T-helper 1 cell treated with Interleukin-12 subunit alpha and Interleukin-12 subunit beta and Interleukin-4 antibody, amounts not matched to agents 30 ng/mL and 1 ng/mL, for 36 hours (primary cell): ENCODE measurements around the gene CDT1. TPM values are rescaled to one million over a fixed set of nuclear protein-coding genes. Genes with fewer than 3 reads are reported as not detected.

Source experiments
- intact Hi-C: fragments of 100-400 bp; cut with micrococcal nuclease; formaldehyde crosslinking; loops from one replicate; pipeline ENCODE4 v1.15.1; 2024
- total RNA-seq: library from RNA; stranded (reverse); gene quantifications from 2 replicates; pipeline ENCODE4 v1.2.3, GENCODE V29; 2022

Gene CDT1
- total RNA-seq, 1 donor from 2014 or later: 78.9 TPM

DNA sequence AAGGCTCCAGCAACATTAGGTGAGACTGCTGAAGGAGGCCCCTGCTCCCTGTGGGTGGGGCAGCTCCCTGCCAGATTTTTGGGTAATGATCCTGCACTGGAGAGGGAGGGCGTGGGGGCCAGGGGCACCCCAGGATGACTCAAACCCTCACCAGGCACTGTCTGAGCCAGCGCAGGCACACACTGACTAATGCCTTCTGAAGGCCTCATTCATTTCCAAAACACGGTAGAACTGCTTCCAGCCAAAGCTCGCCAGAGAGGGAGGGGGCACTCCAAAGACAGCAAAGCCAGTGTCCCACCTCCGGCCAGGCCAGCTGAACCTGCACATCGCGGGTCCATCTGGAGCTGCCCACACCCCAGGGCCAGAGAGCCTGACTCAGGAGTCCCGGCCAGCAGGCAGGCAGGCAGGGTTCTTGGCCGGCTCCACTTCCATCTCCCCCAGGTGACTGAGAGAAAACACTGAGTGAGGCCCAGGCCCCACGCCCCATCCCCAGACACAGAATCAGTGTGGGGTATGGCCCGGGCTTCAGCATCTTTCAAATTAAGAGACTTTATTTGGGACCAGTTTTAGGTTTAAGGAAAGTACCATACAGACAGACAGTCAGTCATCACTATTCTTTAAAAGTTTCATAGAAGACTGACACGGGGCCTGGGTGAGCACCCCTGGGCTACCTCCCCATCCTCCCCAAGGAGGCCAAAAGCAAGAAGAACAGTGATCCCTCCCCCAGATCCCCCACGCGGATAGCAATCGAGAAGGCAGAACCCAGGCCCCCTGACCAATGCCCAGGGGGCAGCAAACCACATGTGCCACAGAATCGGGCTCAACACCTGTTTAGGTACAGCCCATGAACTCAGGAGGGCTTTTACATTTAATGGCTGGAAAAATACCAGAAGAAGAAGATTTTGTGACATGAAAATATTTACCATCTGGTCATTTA, 20.9 kb upstream of the CDT1 start:
- intact Hi-C loops: no loop called here

DNA sequence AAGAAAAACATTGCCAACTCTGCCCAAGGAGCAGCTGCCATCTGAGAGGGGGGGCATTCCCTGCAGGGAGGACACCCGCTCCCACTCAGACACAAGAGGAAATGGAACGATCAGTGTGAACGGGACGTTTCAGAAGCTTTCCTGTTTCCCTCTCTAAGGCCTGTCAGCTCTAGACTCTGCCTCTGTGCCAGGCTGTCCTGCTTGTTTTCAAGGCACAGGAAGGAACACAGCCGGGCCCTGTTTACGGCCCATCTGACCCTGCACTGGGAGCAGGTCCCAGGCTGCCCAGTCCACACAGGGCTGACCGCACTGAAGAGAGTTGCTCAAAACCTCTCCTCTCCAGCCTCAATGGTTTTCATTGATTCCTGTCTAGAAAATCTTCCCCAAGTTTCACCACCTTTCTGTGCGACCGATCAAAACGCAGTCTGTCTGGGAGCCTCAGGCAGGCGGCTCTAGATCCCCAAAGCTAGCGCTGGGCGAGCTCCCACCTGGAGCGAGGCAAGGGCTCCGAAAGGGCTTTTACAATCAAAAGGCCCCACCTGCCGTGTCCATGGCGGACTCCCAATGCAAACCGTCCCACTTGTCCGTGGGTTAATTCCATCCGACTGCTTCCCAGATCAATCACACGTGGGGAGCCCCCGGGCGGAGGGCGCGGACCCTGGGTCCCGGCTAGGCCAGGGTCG, 20.1 kb upstream of the CDT1 start:
- intact Hi-C loops: loop anchor here (1.0 kb wide), 1 partner anchor 74 kb away; the partner anchor contains the start of gene TRAPPC2L

DNA sequence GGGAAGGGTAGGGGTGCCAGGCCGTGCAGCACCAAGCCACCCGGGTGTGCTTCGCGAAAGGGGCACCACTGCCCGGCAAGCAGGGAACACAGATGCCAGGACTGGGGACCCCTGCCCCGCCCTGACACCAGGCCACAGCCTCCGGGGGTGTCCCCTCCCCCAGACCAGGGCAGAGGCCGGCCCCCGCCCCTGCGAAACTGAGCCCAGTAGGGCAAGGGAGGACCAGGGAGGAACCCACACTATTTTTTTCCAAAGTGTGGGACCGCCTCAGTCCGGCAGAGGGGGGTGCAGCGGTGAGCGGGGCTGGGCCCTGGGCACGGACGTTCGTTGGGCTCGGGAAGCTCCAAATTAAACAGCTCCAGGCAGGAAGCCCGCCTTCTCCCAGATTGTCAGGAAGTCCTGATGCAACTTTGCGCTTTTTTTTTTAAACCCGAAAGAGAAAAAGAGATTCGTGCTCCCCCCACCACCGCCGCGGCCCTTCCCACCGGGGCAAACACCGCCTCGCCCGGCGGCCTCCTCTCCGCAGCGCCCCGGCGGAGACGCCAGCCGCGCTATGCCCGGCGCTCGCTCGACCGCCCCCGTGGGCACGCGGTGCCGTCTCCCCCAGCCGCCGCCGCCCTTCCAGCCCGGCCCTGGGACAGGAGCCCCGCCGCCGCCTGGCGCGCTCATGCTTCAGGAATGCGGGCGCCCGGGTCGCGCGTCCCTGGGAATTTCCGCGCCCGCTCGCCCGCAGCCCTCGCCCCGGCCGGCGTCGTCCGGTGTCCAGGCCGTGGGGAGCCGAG, 19.3 kb upstream of the CDT1 start:
- intact Hi-C loops: loop anchor here (1.0 kb wide), 1 partner anchor 73 kb away; the partner anchor contains the start of gene TRAPPC2L

DNA sequence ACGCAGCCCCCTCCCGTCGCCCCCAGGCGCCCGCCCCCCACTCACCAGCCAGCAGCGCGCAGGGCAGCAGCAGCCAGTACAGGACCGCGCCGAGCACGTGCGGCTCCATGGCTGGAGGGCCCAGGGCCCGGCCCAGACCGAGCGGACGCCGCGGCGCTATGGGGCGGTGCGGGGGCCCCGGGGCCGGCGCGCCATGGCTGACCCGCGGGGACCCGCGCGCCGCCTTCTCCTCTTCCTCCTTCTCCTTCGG, 18.8 kb upstream of the CDT1 start:
- intact Hi-C loops: loop anchor here (1.0 to 5.0 kb wide), 6 partner anchors 18 to 331 kb away; partner anchors contain the start of genes MVD and TRAPPC2L

DNA sequence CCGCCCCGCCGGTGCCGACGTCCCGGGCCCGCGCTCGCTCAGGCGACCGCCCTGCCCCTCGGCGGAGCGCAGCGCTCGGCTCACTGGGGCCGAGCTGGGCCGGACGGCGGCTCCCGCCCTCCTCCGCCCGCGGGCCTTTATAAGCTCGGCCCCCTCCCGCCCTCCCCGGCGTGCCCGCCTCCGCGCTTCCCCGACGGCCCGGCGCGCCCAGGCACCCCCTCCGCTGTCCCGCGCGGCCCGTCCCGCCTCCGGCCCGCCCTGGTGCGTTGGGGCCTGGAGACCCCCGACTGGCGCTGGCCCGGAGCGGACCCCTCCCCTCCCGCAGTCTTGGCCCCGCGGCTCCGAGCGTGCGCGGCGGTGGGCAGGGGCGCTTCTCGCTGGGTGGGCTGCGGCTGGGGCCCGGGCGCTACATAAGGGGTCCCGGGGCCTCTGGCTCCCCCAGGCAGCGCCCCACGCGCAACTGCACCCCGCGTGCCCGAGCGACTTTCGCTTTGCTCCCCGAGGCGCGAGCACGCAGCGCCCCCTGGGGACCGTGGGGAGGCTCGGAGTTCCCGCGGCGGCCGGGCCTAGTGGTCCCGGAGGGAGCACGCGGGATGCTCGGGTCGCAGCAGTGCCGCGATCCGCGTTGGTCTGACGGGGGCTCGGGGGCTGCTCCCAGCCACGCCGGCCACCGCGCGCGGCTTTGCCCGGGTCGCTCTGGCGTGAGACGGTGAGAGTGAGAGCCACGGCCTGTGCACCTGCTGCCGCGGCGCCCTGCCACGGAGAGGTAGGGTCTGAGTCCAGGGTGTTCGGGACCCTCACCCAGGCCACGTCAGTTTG, 18.3 kb upstream of the CDT1 start, which contains the start of gene PIEZO1:
PIEZO1 (minus strand) TSS at position 115 of the 819 bp plus-strand sequence. CDS start 256 bp downstream, outside the sequence.
- intact Hi-C loops: loop anchor here (1.0 to 5.0 kb wide), 5 partner anchors 17 to 330 kb away; partner anchors contain the start of gene MVD

DNA sequence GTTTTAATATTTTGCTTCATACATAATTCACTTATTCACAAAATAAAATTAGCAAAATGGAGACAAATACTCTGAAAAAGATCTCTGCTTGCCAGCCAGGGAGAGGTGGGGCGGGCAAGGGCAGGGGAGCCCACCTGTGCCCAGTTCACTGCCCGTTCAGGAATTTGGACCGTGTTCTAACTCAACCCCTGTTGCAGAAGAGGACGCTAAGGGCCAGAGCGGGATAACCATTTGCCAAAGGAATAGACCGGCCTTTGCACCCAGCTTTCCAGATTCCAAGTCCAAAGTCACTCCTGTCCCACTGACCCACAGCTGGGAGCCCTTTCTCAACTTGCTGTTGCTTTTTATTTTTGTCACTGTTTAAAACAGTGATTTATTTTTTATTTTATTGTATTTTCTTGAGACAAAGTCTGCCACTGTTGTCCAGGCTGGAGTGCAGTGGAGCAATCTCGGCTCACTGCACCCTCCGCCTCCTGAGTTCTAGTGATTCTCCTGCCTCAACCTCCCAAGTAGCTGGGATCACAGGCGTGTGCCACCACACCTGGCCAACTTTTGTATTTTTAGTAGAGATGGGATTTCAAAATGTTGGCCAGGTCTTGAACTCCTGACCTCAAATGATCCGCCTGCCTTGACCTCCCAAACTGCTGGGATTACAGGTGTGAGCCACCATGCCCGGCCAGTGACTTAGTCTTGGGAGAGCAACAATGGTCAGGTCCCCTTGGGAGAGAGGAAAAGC, 15.8 kb upstream of the CDT1 start:
- intact Hi-C loops: loop anchor here (5.0 kb wide), 1 partner anchor 125 kb away; the partner anchor contains the start of gene MVD

DNA sequence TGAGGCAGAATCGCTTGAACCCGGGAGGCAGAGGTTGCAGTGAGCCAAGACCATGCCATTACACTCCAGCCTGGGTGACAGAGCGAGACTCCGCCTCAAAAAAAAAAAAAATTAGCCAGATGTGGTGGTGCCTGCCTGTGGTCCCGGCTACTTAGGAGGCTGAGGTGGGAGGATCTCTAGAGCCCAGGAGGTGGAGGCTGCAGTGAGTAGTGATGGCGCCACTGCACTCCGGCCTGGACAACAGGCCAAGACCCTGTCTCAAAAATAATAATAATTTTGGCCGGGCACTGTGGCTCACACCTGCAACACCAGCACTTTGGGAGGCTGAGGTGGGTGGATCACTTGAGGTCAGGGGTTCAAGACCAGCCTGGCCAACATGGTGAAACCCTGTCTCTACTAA, 14.8 kb upstream of the CDT1 start:
- intact Hi-C loops: loop anchor here (5.0 kb wide), 1 partner anchor 126 kb away; the partner anchor contains the start of gene MVD

DNA sequence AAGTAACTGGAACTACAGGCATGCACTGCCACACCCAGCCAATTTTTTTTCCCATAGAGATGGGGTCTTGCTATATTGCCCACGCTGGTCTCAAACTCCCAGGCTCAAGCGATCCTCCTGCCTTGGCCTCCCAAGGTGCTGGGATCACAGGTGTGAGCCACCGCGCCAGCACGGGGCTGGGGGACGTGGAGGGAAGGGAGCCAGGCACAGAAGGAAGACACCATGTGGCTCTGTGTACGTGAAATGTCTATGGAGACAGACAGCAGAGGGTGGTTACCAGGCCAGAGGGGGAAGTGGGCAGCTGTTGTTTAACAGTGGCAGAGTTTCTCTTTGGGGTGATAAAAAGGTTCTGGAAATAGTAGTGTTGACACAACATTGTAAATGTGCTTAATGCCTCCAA, 14.0 kb upstream of the CDT1 start:
- intact Hi-C loops: loop anchor here (5.0 kb wide), 1 partner anchor 127 kb away; the partner anchor contains the start of gene MVD

DNA sequence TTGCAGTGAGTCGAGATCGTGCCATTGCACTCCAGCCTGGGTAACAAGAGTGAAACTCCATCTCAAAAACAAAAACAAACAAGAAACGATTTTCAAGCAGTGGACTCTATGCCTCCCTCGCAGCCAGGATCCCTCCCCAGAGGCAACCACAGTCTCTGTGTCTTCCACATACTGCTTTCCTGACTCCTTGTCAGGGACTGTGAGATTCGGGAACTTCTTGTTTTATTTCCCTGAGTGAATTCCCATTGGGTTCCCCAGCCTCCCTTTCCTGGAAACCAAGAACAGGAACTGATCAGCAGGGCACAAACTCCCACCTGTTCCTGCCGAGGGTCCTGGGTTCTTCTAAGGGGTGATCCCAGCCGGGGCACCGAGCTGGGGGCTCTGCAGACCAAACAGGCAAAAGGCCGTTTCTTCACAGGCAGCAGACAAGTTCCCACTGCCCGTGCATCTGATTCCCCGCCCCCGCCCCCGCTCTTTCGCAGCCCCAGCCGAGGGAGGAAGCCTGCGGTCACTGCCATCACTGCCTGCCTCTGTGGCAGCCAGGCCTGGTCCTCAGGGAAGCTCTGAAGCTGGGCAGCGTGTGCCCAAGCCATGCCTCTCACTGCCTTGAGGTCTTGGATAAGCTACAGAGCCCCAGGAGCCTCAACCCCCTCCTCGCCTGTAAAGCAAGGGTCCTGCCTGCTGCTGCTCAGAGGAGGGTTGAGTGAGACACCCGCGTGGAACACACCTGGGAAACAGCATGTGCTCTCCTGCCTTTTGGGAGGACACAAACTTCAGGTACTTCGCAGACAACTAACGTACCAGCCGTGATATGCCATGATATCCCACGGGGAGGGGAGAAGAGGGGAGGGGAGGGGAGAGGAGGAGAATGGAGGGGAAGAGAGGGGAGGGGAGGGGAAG, 13.0 kb upstream of the CDT1 start:
- intact Hi-C loops: no loop called here

DNA sequence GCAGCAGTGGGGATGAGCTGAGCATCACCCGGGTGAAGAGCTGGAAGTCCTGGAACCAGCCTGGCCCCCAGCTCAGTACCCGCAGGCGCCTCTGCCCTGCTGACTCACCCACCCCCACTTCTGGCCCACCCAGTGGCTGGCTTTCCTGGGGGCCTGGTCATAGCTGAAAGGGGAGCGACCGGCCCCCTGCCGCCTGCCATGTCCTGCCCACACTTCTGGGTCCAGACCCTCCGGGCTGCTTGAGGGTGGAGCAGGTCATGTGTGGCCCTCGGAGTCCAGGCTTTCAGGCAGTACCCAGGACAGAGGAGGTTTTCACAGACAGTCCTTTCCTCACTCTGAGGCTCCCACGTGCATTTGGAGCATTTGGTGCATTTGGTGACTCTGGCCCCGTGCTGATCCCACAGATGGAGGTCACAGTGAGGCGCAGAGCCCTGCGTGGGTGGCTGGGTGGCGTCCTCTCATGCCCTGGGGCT, 11.5 kb upstream of the CDT1 start:
- intact Hi-C loops: no loop called here

DNA sequence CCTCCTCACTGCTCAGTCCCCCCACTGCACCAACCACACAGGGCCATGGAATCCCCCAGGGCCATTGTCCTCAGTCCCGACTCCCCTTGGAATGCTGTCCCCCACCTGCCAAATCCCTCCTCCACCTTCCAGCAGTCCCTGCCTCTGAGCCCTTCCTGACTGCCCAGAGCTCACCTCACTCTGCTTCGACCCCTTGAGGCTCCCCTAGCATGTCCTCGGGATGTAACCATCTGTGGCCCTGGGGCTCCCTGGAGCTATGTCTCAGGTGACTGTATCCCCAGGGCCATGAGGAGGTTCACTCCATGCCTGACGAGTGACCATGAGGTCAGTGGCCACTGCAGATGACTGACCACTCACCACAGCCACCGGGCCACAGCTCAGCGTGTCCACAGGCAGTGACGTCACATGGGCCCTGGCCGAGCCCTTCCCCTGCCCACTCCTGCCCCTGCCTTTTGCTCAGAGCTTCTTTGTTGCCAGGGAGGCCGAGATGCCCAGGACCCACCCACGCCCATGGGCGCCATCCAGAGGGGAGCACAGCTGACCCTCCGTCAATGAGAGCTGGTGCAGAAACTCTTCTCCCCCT, 10.8 kb upstream of the CDT1 start:
- intact Hi-C loops: no loop called here

DNA sequence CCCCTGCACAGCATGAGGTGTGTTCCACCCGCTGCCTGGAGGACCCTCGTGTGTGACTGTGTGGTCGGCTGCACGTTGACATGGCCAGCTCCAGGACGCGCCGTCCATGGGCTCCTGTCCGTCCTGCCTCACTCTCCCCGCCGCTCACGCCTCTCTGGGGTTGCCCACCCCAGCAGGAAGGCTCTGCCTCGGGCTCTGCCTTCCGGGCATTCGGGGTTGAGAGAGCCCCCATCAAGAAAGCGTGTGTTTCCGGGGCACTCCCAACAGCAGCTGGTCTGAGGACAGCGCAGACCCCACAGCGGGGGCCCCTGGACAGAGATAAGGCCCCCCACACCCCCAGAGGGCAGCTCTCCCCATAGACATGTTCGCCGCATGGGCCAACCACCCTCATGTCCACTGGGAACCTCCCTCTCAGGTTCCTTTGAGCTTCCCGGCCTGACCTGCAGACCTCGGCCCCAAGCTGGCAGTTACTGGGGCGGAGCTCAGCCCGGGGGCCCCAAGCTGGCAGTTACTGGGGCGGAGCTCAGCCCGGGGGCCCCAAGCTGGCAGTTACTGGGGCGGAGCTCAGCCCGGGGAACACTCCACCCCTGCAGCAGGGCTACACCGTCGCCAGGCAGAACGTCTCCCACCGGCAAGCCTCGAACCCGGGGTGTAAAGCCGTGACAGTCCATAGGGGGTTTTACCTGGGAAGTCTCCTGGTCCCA, 10.2 kb upstream of the CDT1 start:
- intact Hi-C loops: no loop called here

DNA sequence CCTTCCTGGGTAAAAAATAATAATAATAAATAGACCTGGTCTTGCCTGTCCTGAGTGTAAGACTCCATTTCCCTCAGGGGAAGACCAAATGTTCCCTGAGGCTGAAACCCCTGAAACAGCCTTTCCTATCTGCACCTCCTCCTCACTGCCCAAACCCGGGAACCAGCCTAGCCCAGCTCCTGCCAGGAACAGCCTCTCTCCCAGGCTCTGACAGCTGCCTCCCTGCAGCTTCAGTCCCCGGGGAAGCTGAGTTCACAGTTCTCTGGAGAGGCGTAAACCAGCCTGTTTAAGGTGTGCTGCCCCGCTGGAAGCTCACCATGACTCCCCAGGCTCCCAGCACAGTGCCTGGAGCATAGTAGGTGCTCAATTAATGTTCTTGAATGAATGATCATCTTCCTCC, 7.3 kb upstream of the CDT1 start:
- intact Hi-C loops: no loop called here

DNA sequence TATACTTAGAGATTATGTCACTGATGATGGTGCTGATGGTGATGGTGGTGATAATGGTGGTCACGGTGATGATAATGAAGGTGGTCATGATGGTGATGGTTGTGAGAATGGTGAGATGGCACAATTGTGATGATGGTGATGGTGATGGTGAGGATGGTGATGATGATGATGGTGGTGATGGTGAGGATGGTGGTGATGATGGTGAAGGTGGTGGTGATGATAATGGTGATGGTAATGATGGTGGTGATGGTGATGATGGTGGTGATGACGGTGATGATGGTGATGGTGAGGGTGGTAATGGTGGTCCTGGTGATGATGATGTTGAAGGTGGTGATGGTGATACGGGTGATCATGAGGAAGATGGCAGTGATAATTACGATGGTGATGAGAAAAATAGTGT, 5.5 kb upstream of the CDT1 start:
- intact Hi-C loops: no loop called here

DNA sequence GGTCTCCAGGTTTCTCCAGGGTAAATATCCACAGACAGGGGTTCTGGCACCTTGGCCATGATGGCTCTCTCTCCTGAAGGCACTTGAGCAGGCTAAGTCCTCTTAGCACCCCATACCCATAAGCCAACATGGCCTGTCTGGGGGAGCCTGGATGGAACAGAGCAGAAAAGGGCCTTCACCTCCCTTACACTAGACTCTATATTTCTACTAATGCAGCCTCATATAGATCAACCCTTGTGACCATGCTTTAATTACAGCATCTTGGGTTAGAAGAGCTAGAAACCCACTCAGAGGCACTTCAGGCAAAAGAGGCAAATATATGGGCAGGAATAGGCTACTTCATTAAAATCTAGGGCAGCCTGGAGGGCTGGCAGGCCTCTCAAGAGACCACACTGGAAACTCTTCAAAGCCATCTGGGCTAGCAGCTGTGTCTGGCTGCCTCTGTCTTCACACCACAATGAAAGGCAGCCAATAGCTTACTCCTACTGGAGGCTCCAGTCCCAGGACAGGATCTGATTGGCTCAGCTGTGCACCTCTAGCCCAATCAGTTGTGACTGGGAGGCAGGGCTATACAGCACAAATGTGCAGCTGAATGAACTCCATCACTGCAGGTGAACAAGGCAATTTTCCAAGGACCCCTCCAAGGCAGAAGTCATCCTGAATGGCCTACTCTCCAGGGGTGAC, 4.7 kb upstream of the CDT1 start:
- intact Hi-C loops: no loop called here

DNA sequence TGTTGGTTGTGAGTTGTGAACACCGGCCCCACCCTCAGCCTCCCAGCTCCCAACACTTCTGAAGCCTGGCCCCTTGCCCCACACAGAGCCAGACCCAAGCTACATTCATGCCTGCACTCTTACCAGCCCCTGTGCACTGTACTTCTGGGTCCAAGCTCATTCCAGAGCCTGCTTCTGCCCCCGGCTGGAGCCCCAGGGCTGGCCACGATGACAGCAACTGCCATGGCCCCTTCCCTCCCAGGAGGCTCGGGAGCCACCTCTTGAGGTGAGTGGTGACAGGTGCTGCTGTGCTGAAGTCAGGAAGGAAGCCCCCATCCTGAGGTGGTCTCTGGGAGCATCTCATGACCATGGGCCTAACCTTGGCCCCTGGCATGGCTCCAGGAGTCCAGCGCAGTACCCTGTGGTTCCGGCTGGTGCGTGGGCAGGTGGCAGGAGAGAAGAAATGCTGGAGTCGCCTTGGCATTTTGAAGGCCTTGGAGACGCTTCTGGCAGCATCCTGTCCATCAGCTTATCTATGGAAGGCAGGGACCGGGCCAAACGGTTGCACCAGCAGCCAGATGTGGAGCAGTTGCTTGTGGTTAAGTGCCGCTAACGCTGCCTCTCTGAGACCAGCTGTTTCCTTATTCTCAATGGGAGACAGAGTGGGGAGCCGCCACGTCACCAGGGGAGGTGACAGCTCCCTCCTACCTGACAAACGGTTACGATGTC, 3.9 kb upstream of the CDT1 start:
- intact Hi-C loops: loop anchor here (5.0 kb wide), 3 partner anchors 52 to 708 kb away; partner anchors contain the start of genes MVD and SPG7
